Nephron progenitor cell (in vitro differentiated cells): Measurements from ENCODE around the gene HPCA.
A peak's percentile ranks its signal among the peaks of the same experiment; 100 is the strongest.
"Not testable (repeated sequence)": the region's sequence is repeated elsewhere in the genome, so short reads cannot be mapped to it uniquely, and the experiment has no call there.

Source experiments
- DNase-seq: peaks from one replicate; pipeline ENCODE4 v3.0.0; 2021
- H3K27ac Mint-ChIP-seq: 2 replicates; pipeline ENCODE4 v1.8.0; 2021; ENCODE audit warnings: mild to moderate bottlenecking, moderate library complexity, mixed read lengths
- H3K27me3 Mint-ChIP-seq: 2 replicates; pipeline ENCODE4 v1.8.0; 2021; ENCODE audit warnings: mild to moderate bottlenecking, low read depth, mixed read lengths; ENCODE audit not compliant: poor library complexity
- H3K36me3 Mint-ChIP-seq: 2 replicates; pipeline ENCODE4 v1.8.0; 2021; ENCODE audit warnings: low read depth, mixed read lengths
- H3K4me1 Mint-ChIP-seq: 2 replicates; pipeline ENCODE4 v1.8.0; 2021; ENCODE audit warnings: mixed read lengths
- H3K4me3 Mint-ChIP-seq: 2 replicates; pipeline ENCODE4 v1.8.0; 2021; ENCODE audit warnings: mild to moderate bottlenecking, moderate library complexity, mixed read lengths
- H3K9me3 Mint-ChIP-seq: 2 replicates; pipeline ENCODE4 v1.8.0; 2021; ENCODE audit warnings: mild to moderate bottlenecking, moderate library complexity, mixed read lengths
- TF ChIP-seq, protein P1 (sequence below): fragments of 200-600 bp; sonication (generic); IDR thresholded peaks from 2 replicates; pipeline ENCODE4 v1.5.0; 2021; ENCODE audit warnings: antibody characterized with exemption

Gene HPCA

GRCh38 chr1:32900956-32901822 is 14.9 kb downstream of the HPCA start, which contains the start of gene TMEM54:
TMEM54 (minus strand) TSS chr1:32901389; CDS start chr1:32901238, 151 bp downstream.
- peak within 1 kb of the TSS; percentile 79 for H3K4me3 Mint-ChIP-seq
- H3K9me3 Mint-ChIP-seq = no peaks in the 10 kb centered on the region
- no peak within 1 kb of the TSS for H3K27ac Mint-ChIP-seq
- H3K27me3 Mint-ChIP-seq = peaks cover 67% of the 10 kb centered on the region
- TF ChIP-seq, protein P1, sequence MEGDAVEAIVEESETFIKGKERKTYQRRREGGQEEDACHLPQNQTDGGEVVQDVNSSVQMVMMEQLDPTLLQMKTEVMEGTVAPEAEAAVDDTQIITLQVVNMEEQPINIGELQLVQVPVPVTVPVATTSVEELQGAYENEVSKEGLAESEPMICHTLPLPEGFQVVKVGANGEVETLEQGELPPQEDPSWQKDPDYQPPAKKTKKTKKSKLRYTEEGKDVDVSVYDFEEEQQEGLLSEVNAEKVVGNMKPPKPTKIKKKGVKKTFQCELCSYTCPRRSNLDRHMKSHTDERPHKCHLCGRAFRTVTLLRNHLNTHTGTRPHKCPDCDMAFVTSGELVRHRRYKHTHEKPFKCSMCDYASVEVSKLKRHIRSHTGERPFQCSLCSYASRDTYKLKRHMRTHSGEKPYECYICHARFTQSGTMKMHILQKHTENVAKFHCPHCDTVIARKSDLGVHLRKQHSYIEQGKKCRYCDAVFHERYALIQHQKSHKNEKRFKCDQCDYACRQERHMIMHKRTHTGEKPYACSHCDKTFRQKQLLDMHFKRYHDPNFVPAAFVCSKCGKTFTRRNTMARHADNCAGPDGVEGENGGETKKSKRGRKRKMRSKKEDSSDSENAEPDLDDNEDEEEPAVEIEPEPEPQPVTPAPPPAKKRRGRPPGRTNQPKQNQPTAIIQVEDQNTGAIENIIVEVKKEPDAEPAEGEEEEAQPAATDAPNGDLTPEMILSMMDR = no peak
- DNase-seq = peak; percentile 66
- H3K36me3 Mint-ChIP-seq = no peaks in the 10 kb centered on the region
- H3K4me1 Mint-ChIP-seq = peaks cover 9% of the 10 kb centered on the region

- Mint-ChIP-seq H3K9me3 (no peaks in the 10 kb centered on the region), H3K36me3 (no peaks in the 10 kb centered on the region), H3K27ac (no peak overlapping the region), H3K27me3 (peaks cover 67% of the 10 kb centered on the region), H3K4me3 (peak overlapping the region; percentile 79), H3K4me1 (peaks cover 8% of the 10 kb centered on the region)
- TF ChIP-seq, protein P1 = no peak
- no peak for DNase-seq
Observed at GRCh38 chr1:32901823-32902534, 15.7 kb downstream of the HPCA start.

DNA sequence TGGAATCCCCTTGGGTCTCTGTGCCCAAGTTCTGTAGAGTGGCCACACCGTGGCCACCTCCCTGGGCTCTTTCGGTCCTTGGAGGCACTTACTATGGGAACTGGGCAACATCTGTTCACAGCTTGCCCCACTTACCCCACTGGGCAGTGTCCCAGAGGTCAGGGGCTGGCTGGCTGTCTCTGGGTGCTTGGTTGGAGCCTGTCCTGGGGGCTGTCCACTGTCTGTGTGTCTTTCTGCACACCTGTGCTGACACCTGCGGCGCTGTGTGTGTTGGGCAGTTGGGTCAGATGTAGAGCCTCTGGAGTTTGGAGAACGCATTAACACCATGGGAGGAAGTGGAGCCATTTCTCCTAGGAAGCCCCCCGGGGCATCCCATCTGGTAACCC is 16.2 kb downstream of the HPCA start:
- Mint-ChIP-seq H3K27me3 (peaks cover 67% of the 10 kb centered on the region), H3K4me1 (peaks cover 2% of the 10 kb centered on the region), H3K9me3 (no peaks in the 10 kb centered on the region), H3K4me3 (peak overlapping the region; percentile 46), H3K27ac (no peak overlapping the region), H3K36me3 (no peaks in the 10 kb centered on the region)
- DNase-seq = no peak
- TF ChIP-seq, protein P1 = no peak

GRCh38 chr1:32903991-32904785 is 17.9 kb downstream of the HPCA start:
- no peaks in the 10 kb centered on the region for H3K9me3 Mint-ChIP-seq
- H3K27me3 Mint-ChIP-seq = peaks cover 57% of the 10 kb centered on the region
- no peak overlapping the region for H3K4me3 Mint-ChIP-seq
- no peak overlapping the region for H3K27ac Mint-ChIP-seq
- TF ChIP-seq, protein P1 = no peak
- no peaks in the 10 kb centered on the region for H3K4me1 Mint-ChIP-seq
- H3K36me3 Mint-ChIP-seq = no peaks in the 10 kb centered on the region
- DNase-seq = no peak

- DNase-seq = no peak
- Mint-ChIP-seq H3K36me3 (no peaks in the 10 kb centered on the region), H3K4me1 (no peaks in the 10 kb centered on the region), H3K4me3 (no peak overlapping the region), H3K9me3 (no peaks in the 10 kb centered on the region), H3K27me3 (peaks cover 50% of the 10 kb centered on the region), H3K27ac (no peak overlapping the region)
- TF ChIP-seq, protein P1 = no peak
Observed at GRCh38 chr1:32904797-32905196, 18.5 kb downstream of the HPCA start.

DNA sequence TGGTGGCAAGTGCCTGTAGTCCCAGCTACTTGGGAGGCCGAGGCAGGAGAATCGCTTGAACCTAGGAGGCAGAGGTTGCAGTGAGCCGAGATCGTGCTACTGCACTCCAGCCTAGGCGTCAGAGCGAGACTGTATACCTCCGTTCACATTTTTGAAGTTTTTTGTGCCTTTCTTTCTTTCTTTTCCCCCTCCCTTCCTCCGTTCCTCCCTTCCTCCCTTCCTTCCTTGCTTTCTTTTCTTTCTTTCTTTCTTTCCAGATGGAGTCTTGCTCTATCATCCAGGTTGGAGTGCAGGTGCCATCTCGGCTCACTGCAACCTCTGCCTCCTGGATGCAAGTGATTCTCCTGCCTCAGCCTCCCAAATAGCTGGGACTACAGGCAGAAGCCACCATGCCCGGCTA is 19.3 kb downstream of the HPCA start:
- not testable (repeated sequence) for H3K9me3 Mint-ChIP-seq, H3K4me3 Mint-ChIP-seq, H3K4me1 Mint-ChIP-seq, DNase-seq, H3K36me3 Mint-ChIP-seq, H3K27ac Mint-ChIP-seq
- peaks cover 43% of the 10 kb centered on the region for H3K27me3 Mint-ChIP-seq
